Measurements from ENCODE around the gene CYB5RL.

GRCh38 chr1:54245501-54245900 is 45.7 kb upstream of the CYB5RL start:
- TF ChIP-seq CTCF (IDR thresholded peaks at IDR 0.05): no peak
- TF ChIP-seq POLR2AphosphoS5 (IDR thresholded peaks at IDR 0.05): no peak
